Thyroid gland (tissue), 4 donors: ENCODE data around the gene TP63.

Experiments
- POLR2A ChIP-seq, 2 donors: fragments of 450-650 bp; IDR thresholded peaks; one replicate each; pipeline ENCODE4 v1.6.1; 2017; ENCODE audit warnings: antibody characterized with exemption in 2 of 2, mild to moderate bottlenecking in 2 of 2, moderate library complexity in 1 of 2
- TF ChIP-seq, protein P1 (sequence below), 6 experiments: fragments of 200-600 bp in 3 of 6; fragments of 450-650 bp in 3 of 6; sonication (generic) in 3 of 6; IDR thresholded peaks; one replicate each; pipeline ENCODE4 v1.5.1; 2016 to 2019; ENCODE audit warnings: antibody characterized with exemption in 6 of 6, mild to moderate bottlenecking in 2 of 6, inconsistent platforms in 1 of 6, moderate library complexity in 1 of 6

DNA sequence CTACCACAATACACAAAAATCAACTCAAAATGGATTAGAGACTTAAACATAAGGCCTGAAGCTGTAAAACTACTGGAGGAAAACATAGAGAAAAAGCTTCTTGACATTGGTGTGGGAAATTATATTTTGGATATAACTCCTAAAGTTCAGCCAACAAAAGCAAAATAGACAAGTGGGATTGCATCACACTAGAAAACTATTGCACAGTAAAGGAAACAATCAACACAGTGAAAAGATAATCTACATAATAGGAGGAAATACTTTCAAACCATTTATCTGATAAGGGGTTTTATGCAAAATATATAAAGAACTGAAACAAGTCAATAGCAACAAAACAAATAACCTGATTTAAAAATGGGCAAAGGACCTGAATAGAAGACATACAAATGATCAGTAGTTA, 37.6 kb upstream of the TP63 start:
- TF ChIP-seq, protein P1, sequence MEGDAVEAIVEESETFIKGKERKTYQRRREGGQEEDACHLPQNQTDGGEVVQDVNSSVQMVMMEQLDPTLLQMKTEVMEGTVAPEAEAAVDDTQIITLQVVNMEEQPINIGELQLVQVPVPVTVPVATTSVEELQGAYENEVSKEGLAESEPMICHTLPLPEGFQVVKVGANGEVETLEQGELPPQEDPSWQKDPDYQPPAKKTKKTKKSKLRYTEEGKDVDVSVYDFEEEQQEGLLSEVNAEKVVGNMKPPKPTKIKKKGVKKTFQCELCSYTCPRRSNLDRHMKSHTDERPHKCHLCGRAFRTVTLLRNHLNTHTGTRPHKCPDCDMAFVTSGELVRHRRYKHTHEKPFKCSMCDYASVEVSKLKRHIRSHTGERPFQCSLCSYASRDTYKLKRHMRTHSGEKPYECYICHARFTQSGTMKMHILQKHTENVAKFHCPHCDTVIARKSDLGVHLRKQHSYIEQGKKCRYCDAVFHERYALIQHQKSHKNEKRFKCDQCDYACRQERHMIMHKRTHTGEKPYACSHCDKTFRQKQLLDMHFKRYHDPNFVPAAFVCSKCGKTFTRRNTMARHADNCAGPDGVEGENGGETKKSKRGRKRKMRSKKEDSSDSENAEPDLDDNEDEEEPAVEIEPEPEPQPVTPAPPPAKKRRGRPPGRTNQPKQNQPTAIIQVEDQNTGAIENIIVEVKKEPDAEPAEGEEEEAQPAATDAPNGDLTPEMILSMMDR (IDR thresholded peaks at IDR 0.05), result no peak
- TF ChIP-seq POLR2A (IDR thresholded peaks at IDR 0.05), result no peak
